Measurements from ENCODE around the gene CD300A. TPM values are rescaled to one million over a fixed set of nuclear protein-coding genes. Genes with fewer than 3 reads are reported as not detected.

The CD300A gene
- polyA plus RNA-seq (ENCODE audit: insufficient read length in 3 of 3), result 1 to 10 TPM; 1.5 TPM
- long read RNA-seq, donor 1, partial matches to known transcripts, result 0 of 1 reads
- long read RNA-seq, donor 1, other reads (novel, unspliced or antisense), result 0 of 1 reads
- long read RNA-seq, donor 2, result 0 reads
- long read RNA-seq, donor 3, partial matches to known transcripts, result 0 of 1 reads
- long read RNA-seq, donor 3, other reads (novel, unspliced or antisense), result 0 of 1 reads
- long read RNA-seq, donor 4, partial matches to known transcripts, result 0 of 1 reads
- long read RNA-seq, donor 4, other reads (novel, unspliced or antisense), result 0 of 1 reads
- long read RNA-seq, donor 5, result 0 reads
- long read RNA-seq, donor 6, result 0 reads
- long read RNA-seq, donor 7, result 0 reads
- long read RNA-seq, donor 8, result 0 reads
- long read RNA-seq, donor 9, result 0 reads
- long read RNA-seq, donor 10, partial matches to known transcripts, result 0 of 1 reads
- long read RNA-seq, donor 10, other reads (novel, unspliced or antisense), result 0 of 1 reads
- long read RNA-seq, donor 11, partial matches to known transcripts, result 0 of 1 reads
- long read RNA-seq, donor 11, other reads (novel, unspliced or antisense), result 0 of 1 reads
- long read RNA-seq, donor 12, partial matches to known transcripts, result 0 of 3 reads
- long read RNA-seq, donor 12, other reads (novel, unspliced or antisense), result 0 of 3 reads
- long read RNA-seq, donor 13, result 0 reads
- long read RNA-seq, donor 14, result 0 reads
- long read RNA-seq, donor 15, result 0 reads
- long read RNA-seq, donor 16, result 0 reads

- DNase-seq, result no peak
Observed at GRCh38 chr17:74466111-74466827, at the start of gene CD300A. TSS of gene CD300A (plus strand) at chr17:74466634. CDS start at chr17:74466704, 70 bp downstream.

DNA sequence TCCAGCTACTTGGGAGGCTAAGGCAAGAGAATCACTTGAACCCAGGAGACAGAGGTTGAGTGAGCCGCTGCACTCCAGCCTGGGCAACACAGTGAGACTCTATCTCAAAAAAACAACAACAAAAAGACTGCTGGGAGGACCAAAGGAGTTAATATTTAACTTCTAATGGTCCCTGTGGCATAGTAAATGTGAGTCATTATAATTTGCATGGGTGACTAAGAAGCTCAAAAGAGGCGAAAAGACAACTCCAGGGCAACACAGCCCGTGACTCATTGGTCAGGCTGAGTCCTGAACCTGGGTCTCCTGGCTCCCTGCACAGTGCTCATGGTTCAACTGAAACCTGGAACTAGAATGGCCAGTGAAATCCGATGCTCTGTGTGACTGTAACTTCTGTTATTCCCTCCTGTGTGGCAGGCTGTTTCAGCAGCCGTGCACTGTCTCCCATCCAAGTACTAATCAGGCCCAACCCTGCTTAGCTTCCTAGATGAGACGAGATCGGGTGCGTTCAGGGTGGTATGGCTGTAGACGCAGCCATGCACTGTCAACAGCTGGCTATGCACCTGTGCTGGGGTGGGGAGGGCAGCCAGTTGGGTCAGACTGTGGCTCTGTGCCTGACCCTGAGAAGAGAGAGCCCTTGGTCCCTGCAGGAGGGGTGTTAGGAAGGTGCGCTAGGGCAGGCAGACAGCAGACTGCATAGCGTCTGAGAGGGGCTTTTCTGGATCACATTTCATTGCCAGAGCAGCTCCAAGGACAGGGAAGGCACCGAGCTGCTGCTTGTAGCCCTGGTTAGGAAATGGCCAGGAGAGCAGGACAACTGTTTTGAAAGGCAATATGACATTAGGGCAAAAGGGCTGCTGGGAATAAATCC lies 49.0 kb upstream of the CD300A start:
- DNase-seq, result no peak

DNA sequence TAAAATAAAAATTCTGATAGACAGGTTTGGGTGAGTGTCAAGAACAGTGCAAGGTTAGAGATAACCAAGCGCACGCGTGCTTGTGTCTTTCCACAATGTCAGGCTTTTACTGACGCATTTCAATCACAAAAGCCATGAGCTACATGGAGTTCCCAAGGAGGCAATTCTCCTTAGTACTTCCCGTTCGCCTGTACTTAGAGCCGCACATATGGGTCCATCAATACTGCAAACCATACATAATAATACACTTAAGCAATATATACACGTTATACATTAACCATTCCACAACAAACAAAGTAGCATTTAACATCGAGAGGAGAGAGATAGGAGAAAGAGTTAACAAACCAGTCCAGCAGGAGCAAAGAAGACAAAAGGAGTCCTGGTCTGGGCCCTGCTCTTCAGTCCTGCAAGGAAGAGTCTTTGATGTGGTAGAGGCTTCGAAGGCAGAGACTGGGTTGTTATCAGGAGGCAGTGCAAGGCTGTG lies 46.5 kb upstream of the CD300A start:
- no peak for DNase-seq

- no peak for DNase-seq
Observed at GRCh38 chr17:74424117-74424516, 42.3 kb upstream of the CD300A start.

GRCh38 chr17:74424657-74425056 lies 41.8 kb upstream of the CD300A start:
- no peak for DNase-seq

GRCh38 chr17:74426551-74427047 lies 39.8 kb upstream of the CD300A start:
- DNase-seq, result no peak

DNA sequence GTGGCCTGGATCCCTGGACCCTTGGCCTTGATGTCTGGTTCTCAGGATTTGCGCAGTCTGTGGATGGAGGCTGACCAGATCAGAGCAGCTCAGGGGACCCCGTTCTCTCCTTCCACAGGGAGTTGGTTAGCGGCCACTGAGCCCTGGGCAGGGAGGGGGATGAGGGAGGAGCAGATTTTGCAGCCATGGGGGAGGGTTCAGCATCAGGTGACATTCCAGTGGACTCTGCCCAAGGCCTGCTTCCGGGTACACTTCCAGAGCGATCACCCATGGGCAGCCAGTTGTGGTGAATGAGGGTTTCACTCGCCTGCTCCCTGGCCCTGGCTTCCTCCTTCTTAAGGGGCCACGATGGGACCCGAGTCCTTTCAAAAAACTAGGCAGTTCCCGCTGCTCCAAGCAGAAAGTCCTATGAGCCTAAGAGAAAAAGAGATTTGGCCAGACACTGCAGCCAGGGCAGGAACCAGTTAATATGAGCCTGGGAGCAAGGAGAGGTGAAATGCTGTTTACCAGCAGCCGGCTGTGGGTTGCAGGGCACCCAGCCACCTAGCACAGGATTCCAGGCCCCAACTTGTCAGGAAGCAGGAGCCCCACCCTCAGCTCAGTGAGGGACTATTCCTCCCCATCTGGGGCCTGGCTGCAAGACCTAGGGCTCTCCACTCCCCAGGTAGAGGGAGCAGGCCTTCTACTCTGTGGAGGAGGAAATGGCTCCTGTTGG lies 39.2 kb upstream of the CD300A start:
- peak; percentile 89 for DNase-seq

DNA sequence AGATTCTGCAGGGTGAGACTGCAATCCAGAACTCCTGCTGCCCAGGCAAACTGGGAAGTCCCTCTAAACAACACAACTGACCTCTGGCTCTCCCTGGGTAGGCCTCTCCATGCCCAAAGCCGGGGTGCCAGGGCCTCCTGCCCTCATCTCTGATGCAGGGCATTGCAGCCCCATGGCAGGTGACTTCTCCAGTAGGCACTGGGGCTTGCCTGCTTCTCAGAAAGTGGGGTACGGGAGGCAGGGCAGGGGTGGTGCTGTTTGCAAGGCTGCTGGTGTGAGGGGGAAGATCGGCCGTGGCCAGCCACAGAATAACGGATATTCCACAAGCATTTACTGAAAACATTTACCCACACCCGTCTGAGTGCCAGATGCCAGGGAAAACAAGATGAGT lies 38.7 kb upstream of the CD300A start:
- no peak for DNase-seq

- no peak for DNase-seq
Observed at GRCh38 chr17:74429604-74430384, 36.6 kb upstream of the CD300A start.

DNA sequence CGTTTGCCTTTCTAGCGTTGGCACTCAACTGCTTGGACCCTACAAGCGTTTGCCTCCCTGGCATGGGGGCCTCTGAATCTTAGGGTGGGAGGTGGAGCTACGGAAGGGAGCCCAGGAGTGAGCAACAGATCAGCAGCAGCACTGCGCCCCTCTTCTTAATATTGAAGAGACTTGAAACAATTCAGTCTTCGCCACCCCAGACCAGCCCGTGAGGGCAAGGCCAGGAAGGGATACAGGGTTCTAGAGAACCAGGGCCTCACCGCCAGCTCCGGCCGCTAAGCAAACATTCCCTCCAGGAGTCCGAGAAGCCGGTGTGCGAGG lies 36.1 kb upstream of the CD300A start:
- DNase-seq, result no peak

GRCh38 chr17:74430706-74431567 lies 35.5 kb upstream of the CD300A start:
- peak; percentile 94 for DNase-seq

DNA sequence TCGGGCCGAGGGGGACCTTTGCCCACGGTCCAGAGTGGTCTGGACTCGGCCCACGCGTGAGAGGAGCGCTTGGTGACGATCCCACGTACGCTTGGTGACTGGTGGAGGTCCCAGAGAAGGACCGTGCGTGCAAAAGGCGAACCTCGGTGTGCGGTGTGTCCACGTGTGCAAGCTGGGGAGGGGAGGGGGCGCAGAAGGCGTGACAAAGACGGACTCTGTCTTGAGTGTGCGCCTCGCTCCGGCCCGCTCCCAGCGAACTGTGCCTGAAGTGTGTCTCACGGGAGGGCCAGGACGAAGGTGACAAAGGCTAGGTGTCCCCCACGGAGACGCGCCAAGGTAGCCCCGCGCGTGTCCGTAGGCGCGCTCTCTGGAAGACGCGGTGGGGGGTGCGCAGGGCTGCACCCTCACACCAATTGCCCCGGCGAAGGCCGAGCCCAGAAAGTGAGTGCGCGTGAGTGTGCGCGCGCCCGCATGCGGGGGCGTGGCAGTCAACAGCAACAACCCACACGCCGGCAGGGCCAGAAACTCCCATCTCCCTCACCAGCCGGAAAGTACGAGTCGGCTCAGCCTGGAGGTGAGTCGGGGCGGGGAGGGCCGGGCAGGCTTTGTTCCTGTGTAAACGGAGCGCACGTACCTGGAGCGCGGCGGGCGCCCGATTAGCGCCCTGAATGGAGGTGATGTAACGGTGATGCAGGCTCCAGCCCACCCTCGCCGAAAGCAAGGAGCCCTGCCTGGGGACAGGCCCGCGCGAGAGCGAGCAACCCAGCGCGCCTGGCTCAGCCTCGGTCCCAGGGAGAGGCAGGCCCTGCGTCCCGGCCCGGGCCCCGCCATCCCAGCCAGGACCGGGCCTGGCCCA lies 34.6 kb upstream of the CD300A start, which contains the start of gene GPRC5C:
Gene GPRC5C (plus strand): TSS at position 521 of the 856 bp plus-strand sequence. CDS start 7,689 bp downstream, outside the sequence.
- peak; percentile 88 for DNase-seq

DNA sequence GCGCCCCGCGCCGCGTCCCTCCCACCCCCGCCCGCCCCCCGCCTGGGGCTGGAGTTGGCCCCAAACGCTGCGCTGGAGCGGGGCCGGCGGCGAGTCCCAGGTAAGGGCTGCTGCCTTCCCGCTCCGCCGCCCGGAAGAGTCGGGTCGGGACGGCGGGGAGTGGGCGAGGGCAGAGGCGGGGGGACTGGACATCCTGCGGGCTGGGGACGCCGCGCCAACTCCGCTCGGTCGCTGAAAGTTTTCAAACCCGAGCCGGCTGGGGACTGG lies 34.1 kb upstream of the CD300A start:
- DNase-seq, result no peak

DNA sequence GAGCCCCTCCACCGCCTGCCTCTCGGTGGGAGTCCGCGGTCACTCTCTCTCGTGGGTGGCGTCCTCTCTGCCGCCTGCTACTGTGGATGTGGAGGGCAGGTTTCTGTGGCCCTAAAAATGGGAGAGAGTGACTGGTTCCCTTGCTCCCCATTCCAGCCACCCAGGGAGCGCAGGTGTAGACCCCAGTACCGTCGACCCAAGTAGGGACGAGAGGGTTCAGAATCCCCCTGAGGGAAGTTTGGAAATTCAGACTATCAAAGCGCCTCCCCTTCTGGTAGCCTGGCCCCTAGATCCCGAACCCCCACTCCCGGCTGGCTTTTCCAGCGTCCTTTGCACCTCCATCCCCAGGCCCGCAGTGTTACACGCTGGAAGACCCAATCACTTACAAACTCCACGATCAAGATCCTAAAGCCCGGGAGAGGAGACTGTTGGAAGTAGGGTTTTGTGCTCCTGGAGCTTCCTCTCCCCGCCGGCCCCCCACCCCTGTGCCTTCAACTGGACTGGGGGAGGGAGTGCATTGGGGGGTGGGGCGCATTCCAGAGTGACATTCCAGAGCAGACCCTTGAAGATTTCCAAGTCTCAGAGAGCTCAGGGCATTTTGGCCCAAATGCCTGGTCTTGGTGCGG lies 33.6 kb upstream of the CD300A start:
- DNase-seq, result no peak

GRCh38 chr17:74433421-74434121 lies 32.9 kb upstream of the CD300A start:
- DNase-seq, result no peak

DNA sequence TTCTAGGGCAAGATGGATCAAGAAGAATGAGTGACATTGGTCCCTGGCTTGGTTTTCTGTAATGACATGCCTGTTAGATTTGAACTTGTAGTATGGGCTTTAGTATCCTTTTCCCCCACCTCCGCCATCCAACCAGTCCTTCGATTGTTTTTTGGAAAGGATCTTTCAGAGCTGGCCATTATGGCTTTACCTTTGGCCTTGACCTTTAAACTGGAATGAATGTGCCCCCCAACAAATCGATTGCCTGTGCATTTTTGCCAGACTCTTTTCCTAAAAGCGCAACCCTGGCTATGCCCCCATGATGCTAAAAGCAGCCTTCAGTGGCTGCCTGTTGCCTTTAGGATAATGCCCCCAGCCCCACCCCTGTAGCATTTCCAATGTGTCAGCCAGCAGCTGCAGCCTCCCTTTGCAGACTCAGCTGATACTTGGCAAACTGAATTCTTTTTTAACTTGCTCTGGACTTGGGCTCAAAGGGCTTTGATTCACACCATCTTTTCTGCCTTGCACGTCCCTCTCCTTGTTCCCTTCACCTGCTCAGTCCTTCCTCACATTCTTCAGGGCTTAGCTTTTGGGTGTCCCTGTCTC lies 30.6 kb upstream of the CD300A start:
- DNase-seq, result no peak
